Esophagus squamous epithelium (tissue), 4 donors: ENCODE data around the gene KRTAP2-4.

ENCODE experiments used
- POLR2A ChIP-seq, 4 donors: fragments of 450-650 bp; IDR thresholded peaks; one replicate each; pipeline ENCODE4 v1.6.1; 2017; ENCODE audit warnings: antibody characterized with exemption in 4 of 4, mild to moderate bottlenecking in 4 of 4, moderate library complexity in 3 of 4
- TF ChIP-seq, protein P1 (sequence below), 6 experiments: fragments of 450-650 bp in 4 of 6; fragments of 200-600 bp in 2 of 6; sonication (generic) in 2 of 6; IDR thresholded peaks; one replicate each; pipeline ENCODE4 v1.5.1; 2016 to 2019; ENCODE audit warnings: antibody characterized with exemption in 6 of 6, mild to moderate bottlenecking in 4 of 6, moderate library complexity in 4 of 6

GRCh38 chr17:41064301-41064700 lies 1.4 kb downstream of the KRTAP2-4 start:
- TF ChIP-seq, protein P1, sequence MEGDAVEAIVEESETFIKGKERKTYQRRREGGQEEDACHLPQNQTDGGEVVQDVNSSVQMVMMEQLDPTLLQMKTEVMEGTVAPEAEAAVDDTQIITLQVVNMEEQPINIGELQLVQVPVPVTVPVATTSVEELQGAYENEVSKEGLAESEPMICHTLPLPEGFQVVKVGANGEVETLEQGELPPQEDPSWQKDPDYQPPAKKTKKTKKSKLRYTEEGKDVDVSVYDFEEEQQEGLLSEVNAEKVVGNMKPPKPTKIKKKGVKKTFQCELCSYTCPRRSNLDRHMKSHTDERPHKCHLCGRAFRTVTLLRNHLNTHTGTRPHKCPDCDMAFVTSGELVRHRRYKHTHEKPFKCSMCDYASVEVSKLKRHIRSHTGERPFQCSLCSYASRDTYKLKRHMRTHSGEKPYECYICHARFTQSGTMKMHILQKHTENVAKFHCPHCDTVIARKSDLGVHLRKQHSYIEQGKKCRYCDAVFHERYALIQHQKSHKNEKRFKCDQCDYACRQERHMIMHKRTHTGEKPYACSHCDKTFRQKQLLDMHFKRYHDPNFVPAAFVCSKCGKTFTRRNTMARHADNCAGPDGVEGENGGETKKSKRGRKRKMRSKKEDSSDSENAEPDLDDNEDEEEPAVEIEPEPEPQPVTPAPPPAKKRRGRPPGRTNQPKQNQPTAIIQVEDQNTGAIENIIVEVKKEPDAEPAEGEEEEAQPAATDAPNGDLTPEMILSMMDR (IDR thresholded peaks at IDR 0.05), result no peak
- TF ChIP-seq POLR2A (IDR thresholded peaks at IDR 0.05), result no peak
